G401 (cell line): ENCODE measurements around the gene AOC1. TPM values are rescaled to one million over a fixed set of nuclear protein-coding genes. Genes with fewer than 3 reads are reported as not detected.

ENCODE experiments used
- DNase-seq: peaks from one replicate; pipeline ENCODE4 v3.0.0-alpha.2; 2015; ENCODE audit warnings: low spot score
- in situ Hi-C: cut with HindIII; loops from 2 replicates; pipeline ENCODE4 v1.10.0; 2016; ENCODE audit warnings: low sequenced_read_pairs, mixed read lengths
- total RNA-seq: library from RNA; depleted of rRNA; stranded (reverse); fragments of >200 nt; shearing (Covaris generic); gene quantifications from 2 replicates; pipeline ENCODE4 v1.2.3, GENCODE V29; 2014

AOC1 gene
- total RNA-seq, 1 experiment from 2014 or later: 0.92 TPM

- DNase-seq: no peak
- in situ Hi-C loops: no loop called here
Measured at GRCh38 chr7:150829426-150829825, 22.9 kb upstream of the AOC1 start.

- in situ Hi-C loops: no loop called here
- DNase-seq: no peak
Measured at GRCh38 chr7:150830937-150831336, 21.4 kb upstream of the AOC1 start.

GRCh38 chr7:150831851-150832250, 20.5 kb upstream of the AOC1 start:
- in situ Hi-C loops: no loop called here
- DNase-seq: peak; percentile 8

- in situ Hi-C loops: no loop called here
Measured at GRCh38 chr7:150835019-150835418, 17.3 kb upstream of the AOC1 start.

GRCh38 chr7:150835702-150836280, 16.5 kb upstream of the AOC1 start:
- DNase-seq: no peak
- in situ Hi-C loops: no loop called here

More at GRCh38 chr7:150835019-150835418, 17.3 kb upstream of the AOC1 start:
- no peak for DNase-seq

- in situ Hi-C loops: no loop called here
- no peak for DNase-seq
Measured at GRCh38 chr7:150838965-150839650, 13.2 kb upstream of the AOC1 start.

- no peak for DNase-seq
- in situ Hi-C loops: no loop called here
Measured at GRCh38 chr7:150842018-150842417, 10.3 kb upstream of the AOC1 start.

- in situ Hi-C loops: no loop called here
- no peak for DNase-seq
Measured at GRCh38 chr7:150842716-150843115, 9.6 kb upstream of the AOC1 start.

- no peak for DNase-seq
- in situ Hi-C loops: no loop called here
Measured at GRCh38 chr7:150845421-150845861, 6.9 kb upstream of the AOC1 start.

GRCh38 chr7:150846291-150847115, 5.8 kb upstream of the AOC1 start:
- DNase-seq: no peak
- in situ Hi-C loops: no loop called here

- no peak for DNase-seq
- in situ Hi-C loops: no loop called here
Measured at GRCh38 chr7:150847536-150847935, 4.8 kb upstream of the AOC1 start.

GRCh38 chr7:150848111-150848510, 4.2 kb upstream of the AOC1 start:
- no peak for DNase-seq
- in situ Hi-C loops: no loop called here

GRCh38 chr7:150848561-150849115, 3.7 kb upstream of the AOC1 start:
- in situ Hi-C loops: no loop called here
- DNase-seq: no peak

- no peak for DNase-seq
- in situ Hi-C loops: no loop called here
Measured at GRCh38 chr7:150849204-150849775, 3.0 kb upstream of the AOC1 start.

GRCh38 chr7:150850273-150850672, 2.0 kb upstream of the AOC1 start:
- in situ Hi-C loops: no loop called here
- no peak for DNase-seq

- DNase-seq: no peak
- in situ Hi-C loops: no loop called here
Measured at GRCh38 chr7:150851492-150852370, 586 bp upstream of the AOC1 start.

GRCh38 chr7:150854066-150855000, 2.0 kb downstream of the AOC1 start:
- DNase-seq: no peak
- in situ Hi-C loops: no loop called here

- DNase-seq: no peak
- in situ Hi-C loops: no loop called here
Measured at GRCh38 chr7:150855046-150855445, 2.7 kb downstream of the AOC1 start.
